ENCODE results near the gene AHCYL2.
A peak's percentile ranks its signal among the peaks of the same experiment; 100 is the strongest.

The AHCYL2 gene

DNA sequence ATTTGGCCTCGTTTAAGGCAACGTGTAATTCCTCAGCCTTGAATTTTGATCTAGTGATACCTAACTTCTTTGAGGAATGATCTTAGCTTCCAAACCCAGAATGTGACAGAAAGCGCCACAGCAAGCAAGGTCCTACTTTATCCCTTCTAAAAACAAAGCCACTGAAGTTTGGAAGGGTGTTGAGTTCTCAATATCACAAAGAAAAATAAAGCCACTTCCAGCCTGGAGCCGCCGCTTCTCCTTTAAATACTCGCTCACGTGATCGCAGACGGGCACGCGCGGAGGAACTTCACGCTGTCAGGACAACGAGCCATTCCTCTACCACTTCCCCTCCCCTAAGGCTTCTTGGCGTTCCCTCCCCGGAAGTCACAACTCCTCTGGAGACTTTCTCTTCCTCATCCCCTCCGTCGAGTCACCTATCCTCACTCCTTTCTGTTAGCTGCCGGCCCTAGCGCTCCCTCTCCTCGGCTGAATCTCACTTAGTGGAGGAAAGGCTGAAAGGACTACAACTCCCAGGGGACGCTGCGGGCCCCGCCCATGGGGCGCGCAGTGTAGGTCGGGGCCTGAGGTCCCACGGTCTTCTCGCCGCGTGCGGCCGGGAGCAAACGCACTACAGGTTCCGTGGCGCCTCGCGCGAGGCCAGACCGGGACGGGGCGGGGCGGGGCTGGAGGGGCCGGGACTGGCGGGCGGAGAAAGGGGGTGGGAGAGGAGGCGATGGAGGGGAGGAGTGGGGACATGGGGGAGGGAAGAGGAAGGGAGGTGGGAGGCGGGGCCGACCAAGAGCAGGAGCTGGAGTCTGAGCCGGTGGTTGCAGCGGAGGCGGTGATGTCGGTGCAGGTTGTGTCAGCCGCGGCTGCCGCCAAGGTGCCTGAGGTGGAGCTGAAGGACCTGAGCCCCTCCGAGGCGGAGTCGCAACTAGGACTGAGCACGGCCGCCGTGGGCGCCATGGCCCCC is at the start of gene AHCYL2:
Gene AHCYL2, plus strand, starts transcription at position 780 of the 955 bp plus-strand sequence.
- DNase-seq: peak; percentile 99

DNA sequence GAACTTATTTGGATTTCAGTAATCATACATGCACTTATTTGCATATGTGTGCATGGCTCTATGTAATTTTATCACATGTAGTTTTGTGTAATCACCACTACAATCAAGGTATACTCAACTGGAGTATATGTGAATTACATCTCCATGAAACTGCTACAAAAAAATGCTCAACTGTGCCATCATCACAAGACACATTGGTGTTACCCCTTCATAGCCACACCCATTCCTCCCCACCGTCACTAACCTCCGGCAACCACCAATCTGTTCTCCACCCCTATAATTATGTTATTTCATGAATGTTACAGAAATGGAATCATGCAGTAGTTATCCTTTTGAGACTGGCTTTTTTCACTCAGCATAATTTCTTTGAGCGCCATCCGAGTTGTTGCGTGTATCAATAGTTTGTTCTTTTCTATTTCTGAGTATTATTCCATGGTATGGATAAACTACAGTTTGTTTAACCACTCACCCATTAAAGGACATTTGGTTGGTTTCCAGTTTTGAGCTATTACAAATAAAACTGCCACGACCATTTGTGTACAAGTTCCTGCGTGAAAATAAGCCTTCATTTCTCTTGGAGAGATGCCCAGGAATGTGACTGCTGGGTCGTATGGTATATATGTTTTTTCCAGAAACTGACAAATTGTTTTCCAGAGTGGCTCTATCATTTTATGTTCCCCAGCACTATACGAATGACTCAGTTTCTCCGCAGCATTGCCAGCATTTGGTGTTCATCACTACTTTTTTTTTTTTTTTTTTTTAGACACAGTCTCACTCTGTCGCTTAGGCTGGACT is 47.7 kb upstream of the AHCYL2 start:
- no peak for DNase-seq

DNA sequence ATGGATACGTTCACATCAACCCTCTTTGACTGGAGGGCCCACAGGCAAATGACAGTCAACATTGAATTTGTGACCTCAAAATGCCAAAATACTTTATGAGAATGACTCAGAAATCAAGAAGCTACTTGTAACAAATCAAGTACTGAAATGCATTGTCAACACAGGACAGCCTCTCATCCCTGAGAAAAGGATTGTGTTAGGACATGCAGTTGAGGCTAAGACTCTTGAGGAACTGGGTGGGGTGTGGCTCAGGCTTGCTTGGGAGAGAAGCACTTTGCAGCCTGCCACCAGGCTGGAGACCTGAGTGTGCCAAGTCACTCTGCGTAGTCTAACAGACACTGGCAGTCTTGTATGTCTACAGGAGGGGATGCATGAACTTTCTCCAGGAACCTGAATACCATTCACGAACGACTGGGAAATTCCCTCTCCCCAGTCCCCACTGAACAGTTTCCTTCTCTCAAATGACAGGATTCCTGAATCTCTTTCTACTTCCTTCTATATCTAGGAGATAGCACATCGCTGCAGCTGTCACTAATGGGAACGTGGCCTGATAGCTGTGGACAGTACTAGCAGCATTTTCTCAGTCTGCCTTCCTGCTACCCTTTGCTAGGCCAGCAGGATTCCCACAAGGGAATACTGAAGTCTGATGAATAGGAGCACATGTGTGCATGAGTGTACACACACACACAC is 39.7 kb upstream of the AHCYL2 start:
- no peak for DNase-seq

DNA sequence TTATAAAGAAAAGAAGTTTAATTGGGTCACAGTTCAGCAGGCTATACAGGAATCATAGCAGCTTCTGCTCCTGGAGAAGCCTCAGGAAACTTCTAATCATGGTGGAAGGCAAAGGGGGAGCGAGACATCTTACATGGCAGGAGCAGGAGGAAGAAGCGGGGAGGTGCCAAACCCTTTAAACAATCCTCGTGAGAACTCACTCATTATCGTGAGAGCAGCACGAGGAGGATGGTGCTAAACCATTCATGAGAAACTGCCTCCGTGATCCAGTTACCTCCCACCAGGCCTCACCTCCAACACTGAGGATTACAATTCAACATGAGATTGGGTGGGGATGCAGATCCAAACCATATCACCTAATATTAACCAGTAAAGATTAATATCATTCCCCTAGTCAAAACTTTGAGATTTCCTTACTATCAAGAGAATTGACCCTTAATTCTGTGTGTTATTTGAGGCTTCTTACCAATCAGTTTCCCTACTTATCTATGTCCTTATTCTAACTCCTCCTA is 38.0 kb upstream of the AHCYL2 start:
- no peak for DNase-seq

DNA sequence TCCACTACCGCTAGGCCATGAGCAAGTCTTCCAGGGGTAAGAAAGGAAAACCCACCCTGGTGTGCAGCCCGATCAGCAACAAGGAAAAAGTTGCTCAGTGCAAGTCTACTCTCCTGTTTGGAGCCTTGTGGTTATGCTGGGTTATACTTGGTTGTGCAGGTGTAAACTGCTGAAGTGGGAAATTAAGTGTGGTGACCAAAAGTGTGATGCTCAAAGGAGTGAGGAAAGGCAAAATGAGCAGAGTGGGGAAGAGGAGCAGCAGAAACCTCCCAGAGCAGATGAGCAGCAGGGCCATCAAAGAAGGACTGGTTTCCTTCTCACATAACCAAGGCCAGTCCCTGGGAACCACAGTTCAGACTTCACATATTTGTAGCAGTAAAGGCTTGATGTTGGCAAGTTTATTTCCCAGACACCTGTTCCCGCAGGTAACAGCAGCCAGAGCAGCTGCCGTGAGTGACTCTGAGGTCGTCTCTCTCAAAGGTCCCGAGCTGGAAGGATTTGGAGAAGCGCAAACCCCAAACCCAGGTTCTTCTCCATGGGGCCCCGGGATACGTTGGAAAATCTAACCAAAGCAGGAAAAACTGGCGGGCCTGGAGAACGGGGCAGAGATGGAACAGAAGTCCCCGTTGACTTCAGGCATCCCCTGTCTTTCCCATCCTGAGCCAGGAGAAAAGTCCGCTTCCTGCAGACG is 37.0 kb upstream of the AHCYL2 start:
- DNase-seq: no peak

DNA sequence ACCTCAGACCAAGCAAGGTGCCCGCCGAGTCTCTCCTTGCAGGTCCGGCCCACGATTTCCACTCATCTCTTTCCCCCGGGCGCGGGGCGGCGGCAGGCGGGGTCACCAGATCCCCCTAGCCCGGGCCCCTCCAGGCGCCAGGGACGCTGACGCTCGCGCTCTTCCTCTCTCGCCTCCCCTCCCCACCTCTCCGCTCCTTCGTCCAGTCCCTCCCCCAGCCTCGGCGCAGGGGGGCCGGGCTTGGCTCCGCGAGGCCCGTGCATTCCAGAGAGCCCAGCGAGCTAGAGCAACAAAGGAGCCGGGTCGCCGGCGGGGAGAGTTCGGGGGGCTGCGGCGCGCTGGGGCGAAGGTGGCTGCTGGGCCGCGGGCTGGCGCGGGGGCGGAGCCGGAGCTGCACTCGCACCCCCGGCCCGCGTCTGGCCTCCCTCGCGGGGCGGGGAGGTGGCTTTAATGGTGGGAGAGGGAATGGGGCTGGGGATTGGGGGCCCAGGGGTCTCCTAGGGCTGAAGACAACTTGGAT is 36.4 kb upstream of the AHCYL2 start, which contains the start of gene SMO:
Gene SMO, plus strand, starts transcription at position 262 of the 520 bp plus-strand sequence. CDS start 519 bp downstream, outside the sequence.
- DNase-seq: no peak

DNA sequence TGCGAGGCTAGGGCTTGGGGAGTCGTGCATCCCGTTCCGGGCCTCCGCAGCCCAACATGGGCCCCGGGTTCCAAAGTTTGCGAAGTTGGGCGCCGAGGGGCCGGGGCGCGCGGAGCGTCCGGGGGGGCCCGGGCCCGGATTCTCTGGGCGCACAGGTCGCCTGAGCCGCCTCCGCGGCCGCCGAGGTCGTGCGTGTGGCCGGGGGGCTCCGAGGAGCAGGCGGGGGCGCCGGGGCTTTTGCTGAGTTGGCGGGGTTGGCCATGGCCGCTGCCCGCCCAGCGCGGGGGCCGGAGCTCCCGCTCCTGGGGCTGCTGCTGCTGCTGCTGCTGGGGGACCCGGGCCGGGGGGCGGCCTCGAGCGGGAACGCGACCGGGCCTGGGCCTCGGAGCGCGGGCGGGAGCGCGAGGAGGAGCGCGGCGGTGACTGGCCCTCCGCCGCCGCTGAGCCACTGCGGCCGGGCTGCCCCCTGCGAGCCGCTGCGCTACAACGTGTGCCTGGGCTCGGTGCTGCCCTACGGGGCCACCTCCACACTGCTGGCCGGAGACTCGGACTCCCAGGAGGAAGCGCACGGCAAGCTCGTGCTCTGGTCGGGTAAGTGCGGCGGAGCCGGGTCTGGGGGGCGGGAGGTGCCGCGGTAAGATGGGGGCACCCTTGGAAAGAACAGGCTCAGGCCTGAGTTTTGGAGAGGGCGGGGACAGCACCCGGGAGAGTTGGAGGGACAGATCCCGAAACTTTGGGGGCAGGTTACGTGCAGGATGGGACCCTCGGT is 35.8 kb upstream of the AHCYL2 start:
- DNase-seq: no peak

DNA sequence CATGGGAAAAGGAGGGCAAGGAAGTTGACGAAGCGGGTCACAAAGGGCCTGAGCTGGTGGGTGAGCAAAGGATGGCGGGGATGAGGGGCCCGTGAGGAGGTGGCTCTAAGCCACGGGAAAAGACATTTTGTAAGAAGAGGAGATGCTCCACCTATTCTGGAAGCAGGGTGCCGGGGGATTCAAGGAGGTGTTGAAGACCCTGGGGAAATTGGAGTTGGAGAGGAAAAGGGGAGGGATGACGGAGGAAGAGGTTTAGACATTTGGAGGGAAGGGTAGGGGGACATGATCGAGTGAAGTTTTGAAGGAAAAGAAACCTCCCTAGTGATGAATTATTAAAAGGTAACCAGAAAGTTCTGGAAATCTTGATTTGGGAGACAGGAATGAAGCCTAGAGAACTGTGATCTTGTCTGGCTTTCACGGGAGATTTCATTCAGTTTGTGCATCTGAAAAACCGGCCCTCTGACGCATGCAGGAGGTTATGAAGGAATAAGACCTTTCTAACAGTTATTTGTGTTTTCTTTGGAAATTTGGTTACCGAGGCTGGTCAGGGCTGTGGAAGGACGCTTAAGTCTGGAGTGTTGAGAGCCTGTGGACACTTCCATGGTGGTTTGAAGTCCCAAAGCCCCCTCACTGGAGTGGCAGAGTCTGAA is 35.0 kb upstream of the AHCYL2 start:
- DNase-seq: no peak

DNA sequence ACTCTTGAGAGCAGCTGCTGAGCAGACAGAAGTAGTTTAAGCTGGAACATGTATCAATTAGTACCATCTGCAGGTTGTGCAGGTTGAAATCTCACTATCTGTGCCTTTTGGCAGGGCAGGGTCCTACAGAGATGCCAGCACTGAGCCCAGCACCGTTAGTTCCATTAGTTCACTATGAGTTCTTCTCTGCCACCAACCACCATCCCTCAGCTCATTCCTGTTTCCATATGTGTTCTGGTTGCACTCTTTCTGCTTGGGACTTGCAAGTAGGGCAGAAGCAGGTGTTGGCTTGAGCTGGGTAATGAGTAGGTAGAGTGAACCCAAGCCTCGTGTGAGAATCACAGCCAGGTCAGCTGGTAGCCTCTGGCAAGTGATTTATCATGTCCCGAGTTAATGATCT is 33.6 kb upstream of the AHCYL2 start:
- no peak for DNase-seq

DNA sequence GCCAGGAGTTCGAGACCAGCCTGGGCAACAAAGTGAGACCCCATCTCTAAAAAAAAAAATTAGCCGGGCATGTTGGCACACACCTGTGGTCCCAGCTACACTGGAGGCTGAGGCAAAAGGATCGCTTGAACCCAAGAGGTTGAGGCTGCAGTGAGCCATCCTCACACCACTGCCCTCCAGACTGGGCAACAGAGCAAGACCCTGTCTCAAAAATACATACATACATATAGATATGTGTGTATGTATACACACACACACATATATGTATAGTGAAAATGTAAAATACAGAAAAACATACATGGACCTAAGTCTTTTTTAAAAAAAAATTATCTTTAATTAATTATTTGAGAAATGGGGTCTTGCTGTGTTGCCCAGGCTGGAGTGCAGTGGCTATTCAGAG is 30.9 kb upstream of the AHCYL2 start:
- DNase-seq: no peak

DNA sequence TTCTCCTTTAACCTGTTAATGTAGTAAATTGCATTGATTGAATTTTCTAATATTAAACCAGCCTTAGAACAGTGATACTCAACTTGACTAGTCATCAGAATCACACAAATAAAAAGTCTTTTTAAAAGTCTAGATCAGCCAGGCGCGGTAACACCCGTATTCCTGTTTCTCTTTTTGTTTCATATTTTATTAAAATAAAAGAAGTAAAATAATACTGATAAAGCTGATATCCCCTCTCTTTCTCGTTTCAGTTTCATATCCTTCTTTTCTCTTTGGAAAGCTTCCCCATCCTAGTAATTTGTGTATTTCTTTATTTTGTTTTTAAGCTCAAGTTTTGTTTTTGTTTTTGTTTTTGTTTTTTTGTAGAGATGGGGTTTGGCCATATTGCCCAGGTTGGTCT is 27.1 kb upstream of the AHCYL2 start:
- no peak for DNase-seq

DNA sequence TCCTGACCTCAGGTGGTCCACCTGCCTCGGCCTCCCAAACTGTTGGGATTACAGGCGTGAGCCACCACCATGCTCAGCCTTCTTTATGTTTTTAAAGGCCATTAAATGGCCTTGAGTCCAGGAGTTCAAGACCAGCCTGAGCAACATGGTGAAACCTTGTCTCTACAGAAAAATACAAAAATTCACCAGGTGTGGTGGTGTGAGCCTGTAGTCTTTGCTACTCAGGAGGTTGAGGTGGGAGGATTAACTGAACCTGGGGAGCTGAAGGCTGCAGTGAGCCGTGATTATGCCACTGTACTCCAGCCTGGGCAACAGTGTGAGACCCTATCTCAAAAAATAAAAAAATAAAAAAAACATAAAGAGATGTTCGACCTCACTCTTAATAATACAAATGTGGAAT is 25.4 kb upstream of the AHCYL2 start:
- DNase-seq: no peak

DNA sequence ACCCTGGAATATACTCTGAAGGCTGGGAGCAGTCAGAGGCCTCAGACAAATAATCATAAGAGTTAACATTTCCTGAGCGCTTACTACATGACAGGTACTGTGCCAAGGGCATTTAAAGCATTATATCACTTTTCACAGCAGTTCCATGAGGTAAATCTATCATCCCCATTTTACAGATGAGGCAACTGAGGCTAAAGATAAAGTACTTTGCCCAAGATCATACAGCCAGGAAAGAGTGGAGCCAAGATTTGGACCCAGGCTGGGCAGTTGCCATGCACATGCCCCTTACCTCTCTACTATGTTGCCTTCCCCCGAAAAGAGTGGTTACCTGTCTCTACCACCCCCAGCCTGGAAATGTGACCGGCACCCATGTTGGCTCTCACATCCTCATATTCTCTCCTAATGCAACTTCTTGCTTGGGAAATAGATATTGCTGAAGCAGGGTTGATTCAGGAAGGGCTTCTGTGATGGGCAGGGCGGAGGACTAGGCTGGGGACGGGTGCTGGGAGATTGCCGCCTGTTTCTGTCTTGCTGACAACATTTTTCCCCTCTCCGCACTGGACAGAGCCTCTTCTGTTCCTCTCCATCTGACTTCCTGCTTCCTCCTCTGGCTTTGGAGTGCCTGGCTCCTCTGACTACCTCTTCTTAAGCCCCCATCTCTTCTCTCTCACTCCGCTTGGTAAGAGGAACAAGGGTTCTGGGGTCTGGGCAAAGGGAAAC is 22.6 kb upstream of the AHCYL2 start:
- no peak for DNase-seq

DNA sequence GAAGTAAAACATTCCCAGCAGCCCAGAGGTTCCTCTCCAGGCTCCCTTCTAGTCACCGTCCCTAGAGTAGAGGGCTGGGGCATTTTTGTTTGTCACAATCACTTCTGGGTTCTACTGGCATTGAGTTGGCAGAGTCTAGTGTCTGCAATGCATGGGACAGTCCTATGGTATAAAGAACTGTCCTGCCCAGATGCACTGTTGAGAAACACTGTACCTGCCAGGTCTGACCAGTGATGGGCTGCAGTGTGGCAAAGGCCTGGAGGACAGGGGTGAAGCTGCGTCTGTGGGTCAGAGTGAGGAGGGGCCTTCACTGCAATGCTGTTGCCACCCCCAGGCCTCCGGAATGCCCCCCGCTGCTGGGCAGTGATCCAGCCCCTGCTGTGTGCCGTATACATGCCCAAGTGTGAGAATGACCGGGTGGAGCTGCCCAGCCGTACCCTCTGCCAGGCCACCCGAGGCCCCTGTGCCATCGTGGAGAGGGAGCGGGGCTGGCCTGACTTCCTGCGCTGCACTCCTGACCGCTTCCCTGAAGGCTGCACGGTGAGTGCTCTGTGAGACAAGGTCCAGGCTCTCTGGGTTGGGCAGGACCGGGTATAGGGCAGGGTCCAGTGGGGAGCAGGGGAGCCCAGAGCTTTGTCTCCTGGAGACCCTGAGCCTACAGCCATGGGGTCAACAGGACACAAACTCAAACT is 21.6 kb upstream of the AHCYL2 start:
- no peak for DNase-seq

DNA sequence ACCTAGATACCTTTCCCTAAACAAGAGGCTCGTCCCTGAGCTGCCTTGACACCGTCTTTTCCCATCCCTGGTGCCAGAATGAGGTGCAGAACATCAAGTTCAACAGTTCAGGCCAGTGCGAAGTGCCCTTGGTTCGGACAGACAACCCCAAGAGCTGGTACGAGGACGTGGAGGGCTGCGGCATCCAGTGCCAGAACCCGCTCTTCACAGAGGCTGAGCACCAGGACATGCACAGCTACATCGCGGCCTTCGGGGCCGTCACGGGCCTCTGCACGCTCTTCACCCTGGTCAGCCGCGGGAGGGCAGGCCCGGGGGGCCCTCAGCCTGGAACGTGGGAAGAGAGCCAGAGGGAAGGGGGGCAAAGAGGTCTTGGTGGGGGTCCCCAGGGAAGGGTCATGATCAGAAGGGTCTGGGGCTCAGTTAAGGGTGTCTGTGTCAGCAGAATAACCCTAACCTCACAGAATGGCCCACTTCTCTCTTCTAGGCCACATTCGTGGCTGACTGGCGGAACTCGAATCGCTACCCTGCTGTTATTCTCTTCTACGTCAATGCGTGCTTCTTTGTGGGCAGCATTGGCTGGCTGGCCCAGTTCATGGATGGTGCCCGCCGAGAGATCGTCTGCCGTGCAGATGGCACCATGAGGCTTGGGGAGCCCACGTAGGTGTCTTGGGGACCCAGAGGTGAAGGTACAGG is 19.6 kb upstream of the AHCYL2 start:
- no peak for DNase-seq

DNA sequence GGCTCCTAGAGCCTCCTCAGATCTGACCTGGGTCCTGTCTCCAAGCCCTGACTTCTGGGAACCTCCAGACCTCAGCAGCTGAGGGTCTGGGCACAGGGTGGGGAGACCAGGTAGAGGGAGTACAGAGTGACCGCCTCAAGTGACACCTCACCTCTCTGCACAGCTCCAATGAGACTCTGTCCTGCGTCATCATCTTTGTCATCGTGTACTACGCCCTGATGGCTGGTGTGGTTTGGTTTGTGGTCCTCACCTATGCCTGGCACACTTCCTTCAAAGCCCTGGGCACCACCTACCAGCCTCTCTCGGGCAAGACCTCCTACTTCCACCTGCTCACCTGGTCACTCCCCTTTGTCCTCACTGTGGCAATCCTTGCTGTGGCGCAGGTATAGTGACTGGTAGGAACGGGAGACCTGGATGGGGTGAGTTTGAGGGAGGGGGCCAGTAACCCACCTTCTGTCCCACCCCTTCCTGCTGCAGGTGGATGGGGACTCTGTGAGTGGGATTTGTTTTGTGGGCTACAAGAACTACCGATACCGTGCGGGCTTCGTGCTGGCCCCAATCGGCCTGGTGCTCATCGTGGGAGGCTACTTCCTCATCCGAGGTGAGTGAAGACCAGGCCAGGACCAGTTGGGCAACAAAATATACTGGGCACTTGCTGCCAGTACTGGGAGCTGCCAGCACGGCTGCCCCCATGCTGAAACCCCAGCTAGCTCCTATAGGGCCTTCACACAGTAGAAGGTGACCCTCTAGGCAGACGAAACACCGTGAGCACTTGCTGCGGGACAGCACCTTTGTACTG is 18.6 kb upstream of the AHCYL2 start:
- DNase-seq: no peak

DNA sequence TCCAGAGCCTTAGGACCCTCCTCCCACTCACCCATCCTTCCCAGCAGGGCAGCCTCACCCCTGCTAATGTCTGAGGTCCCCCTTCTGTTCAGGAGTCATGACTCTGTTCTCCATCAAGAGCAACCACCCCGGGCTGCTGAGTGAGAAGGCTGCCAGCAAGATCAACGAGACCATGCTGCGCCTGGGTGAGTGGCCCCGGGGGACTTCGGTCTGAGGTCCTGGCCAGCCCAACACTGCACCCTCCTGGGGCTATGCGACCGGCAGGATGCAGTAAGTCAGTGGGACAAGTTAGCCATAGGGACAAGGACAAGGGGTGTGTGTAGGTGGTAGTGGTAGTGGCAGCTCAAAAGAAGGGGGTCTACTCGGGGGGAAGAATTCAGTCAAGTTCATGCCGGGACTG is 16.2 kb upstream of the AHCYL2 start:
- no peak for DNase-seq
